ENCODE measurements around the gene PDE4B.

The PDE4B gene

GRCh38 chr1:65889441-65889840 lies 96.7 kb downstream of the PDE4B start:
- DNase-seq, result no peak

- DNase-seq, result no peak
These were observed 97.6 kb downstream of the PDE4B start for GRCh38 chr1:65890201-65890843.

- DNase-seq, result no peak
These were observed 102.3 kb downstream of the PDE4B start for GRCh38 chr1:65894738-65895605.

- no peak for DNase-seq
These were observed 104.0 kb downstream of the PDE4B start for GRCh38 chr1:65896721-65897120.

GRCh38 chr1:65897485-65897884 lies 104.8 kb downstream of the PDE4B start:
- no peak for DNase-seq

- DNase-seq, result no peak
These were observed 112.0 kb downstream of the PDE4B start for GRCh38 chr1:65904681-65905083.

- no peak for DNase-seq
These were observed 117.7 kb downstream of the PDE4B start for GRCh38 chr1:65910432-65910831.

- no peak for DNase-seq
These were observed 119.0 kb downstream of the PDE4B start for GRCh38 chr1:65911679-65912078.

GRCh38 chr1:65918564-65918963 lies 125.9 kb downstream of the PDE4B start:
- peak in 1 of 14 donors; percentile 3 for DNase-seq

- DNase-seq, result no peak
These were observed 128.8 kb downstream of the PDE4B start for GRCh38 chr1:65921446-65921845.

GRCh38 chr1:65924471-65924870 lies 131.8 kb downstream of the PDE4B start:
- no peak for DNase-seq

GRCh38 chr1:65938506-65938905 lies 145.8 kb downstream of the PDE4B start:
- DNase-seq, result no peak

- no peak for DNase-seq
These were observed 146.5 kb downstream of the PDE4B start for GRCh38 chr1:65939191-65939590.

- DNase-seq, result no peak
These were observed 146.9 kb downstream of the PDE4B start for GRCh38 chr1:65939636-65940035.

- DNase-seq, result no peak
These were observed 147.4 kb downstream of the PDE4B start for GRCh38 chr1:65940126-65940525.

GRCh38 chr1:65942476-65942875 lies 149.8 kb downstream of the PDE4B start:
- no peak for DNase-seq

GRCh38 chr1:65946376-65946775 lies 153.7 kb downstream of the PDE4B start:
- no peak for DNase-seq

- DNase-seq, result no peak
These were observed 154.3 kb downstream of the PDE4B start for GRCh38 chr1:65946960-65947359.

GRCh38 chr1:65948609-65949229 lies 156.0 kb downstream of the PDE4B start:
- peak in 3 of 14 donors; percentile 3 to 25 (median 16) for DNase-seq

GRCh38 chr1:65949230-65949626 lies 156.5 kb downstream of the PDE4B start:
- DNase-seq, result no peak

- no peak for DNase-seq
These were observed 157.2 kb downstream of the PDE4B start for GRCh38 chr1:65949933-65950332.

- DNase-seq, result no peak
These were observed 160.0 kb downstream of the PDE4B start for GRCh38 chr1:65952696-65953095.

- DNase-seq, result no peak
These were observed 160.5 kb downstream of the PDE4B start for GRCh38 chr1:65953170-65953569.

GRCh38 chr1:65955071-65955470 lies 162.4 kb downstream of the PDE4B start:
- no peak for DNase-seq

Data from C1 segment of cervical spinal cord (tissue), 14 donors.